Right cardiac atrium (tissue), 5 donors: ENCODE results near the gene DYRK2. TPM values are rescaled to one million over a fixed set of nuclear protein-coding genes. Genes with fewer than 3 reads are reported as not detected.

Experiments used
- ATAC-seq, 2 donors: fragments of 200-7000 bp; cut with Tn5 transposase; one replicate each; pipeline versions ENCODE4 v1.8.0 to v1.9.1; 2020; ENCODE audit warnings: moderate library complexity in 2 of 2, mild to moderate bottlenecking in 1 of 2
- DNase-seq, 3 donors: peaks; one replicate each; pipeline ENCODE4 v3.0.0-alpha.2; 2020
- H3K27ac ChIP-seq: one replicate; pipeline ENCODE4 v1.5.1; 2013; ENCODE audit warnings: mild to moderate bottlenecking, low read length, control low read depth, moderate library complexity
- H3K27me3 ChIP-seq: one replicate; pipeline ENCODE4 v1.6.1; 2013; ENCODE audit not compliant: control insufficient read depth, insufficient read depth
- H3K4me1 ChIP-seq: one replicate; pipeline ENCODE4 v1.6.1; 2013; ENCODE audit warnings: low read length; ENCODE audit not compliant: control insufficient read depth, insufficient read depth
- H3K4me3 ChIP-seq: one replicate; pipeline ENCODE4 v1.5.1; 2013; ENCODE audit warnings: low read length, control low read depth
- H3K9me3 ChIP-seq: one replicate; pipeline ENCODE4 v1.6.1; 2013; ENCODE audit warnings: low read length; ENCODE audit not compliant: control insufficient read depth
- WGBS: extraction: QIAGEN DNeasy Blood & Tissue Kit; methylation state at CpG from one replicate; pipeline ENCODE4 v1.1.7; 2013; 5-methylcytosine and 5-hydroxymethylcytosine counted together
- intact Hi-C, 4 donors: fragments of 100-400 bp; cut with DNase I; formaldehyde crosslinking; loops; one replicate each; pipeline versions ENCODE4 v1.11.0 to v1.14.0; 2022 to 2023
- polyA plus RNA-seq: library from polyadenylated mRNA; stranded (reverse); fragments of 200-250 nt; gene quantifications from one replicate; pipeline ENCODE4 v1.2.3, GENCODE V29; 2013
- total RNA-seq, 4 donors: library from RNA; stranded (reverse); fragmentation: NEBNext Ultra II Directional; extraction: Animal tissue kit (Norgen Biotek cat#: 25700); gene quantifications; one replicate each; pipeline ENCODE4 v1.2.1, GENCODE V29; 2021
- donor health status: healthy with polysubstance abuse.
- donor health status: DM: no; HTN: yes; CAD: no.
- donor health status: DM: no; HTN: no; CAD: no.
- donor health status: DM: no; HTN: yes; CAD: no; lungs with severe emphysema.
- donor health status: DM: yes; HTN: yes; CAD: no.

DYRK2 gene
- total and polyA plus RNA-seq, 5 donors: 15.1 to 93.7 (median 74.4) TPM

DNA sequence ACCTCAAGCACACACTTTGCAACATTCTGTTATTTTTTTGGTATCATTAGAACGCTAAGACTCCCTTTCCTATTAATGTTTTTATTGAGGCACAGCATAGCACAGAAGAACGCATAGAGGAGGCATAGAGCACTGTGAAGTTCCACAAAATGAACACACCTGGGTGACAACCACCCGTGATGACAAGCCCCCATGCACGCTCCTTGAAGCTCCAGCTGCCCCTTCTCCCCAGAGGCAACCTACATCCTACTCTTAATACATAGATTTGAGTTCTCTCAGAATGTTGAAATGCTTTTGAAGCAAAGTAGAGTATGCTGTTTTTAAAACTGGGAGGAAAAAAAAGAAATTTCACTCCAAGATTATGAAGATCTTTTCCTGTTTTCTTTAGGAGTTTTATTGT lies 55.5 kb downstream of the DYRK2 start:
- Histone ChIP-seq H3K4me3 (no peak overlapping the region), H3K27me3 (no peaks in the 10 kb centered on the region), H3K9me3 (no peaks in the 10 kb centered on the region), H3K27ac (no peak overlapping the region), H3K4me1 (peaks cover 2% of the 10 kb centered on the region)
- WGBS: 88% methylated on average over 4 of the region's 4 CpGs
- intact Hi-C loops: no loop called here
- ATAC-seq: no peak
- no peak for DNase-seq

- intact Hi-C loops: no loop called here
- no peaks in the 10 kb centered on the region for H3K27me3 ChIP-seq
- peak in 1 of 2 donors; percentile 61 for ATAC-seq
Observed at GRCh38 chr12:67705394-67706370, 57.1 kb downstream of the DYRK2 start.

DNA sequence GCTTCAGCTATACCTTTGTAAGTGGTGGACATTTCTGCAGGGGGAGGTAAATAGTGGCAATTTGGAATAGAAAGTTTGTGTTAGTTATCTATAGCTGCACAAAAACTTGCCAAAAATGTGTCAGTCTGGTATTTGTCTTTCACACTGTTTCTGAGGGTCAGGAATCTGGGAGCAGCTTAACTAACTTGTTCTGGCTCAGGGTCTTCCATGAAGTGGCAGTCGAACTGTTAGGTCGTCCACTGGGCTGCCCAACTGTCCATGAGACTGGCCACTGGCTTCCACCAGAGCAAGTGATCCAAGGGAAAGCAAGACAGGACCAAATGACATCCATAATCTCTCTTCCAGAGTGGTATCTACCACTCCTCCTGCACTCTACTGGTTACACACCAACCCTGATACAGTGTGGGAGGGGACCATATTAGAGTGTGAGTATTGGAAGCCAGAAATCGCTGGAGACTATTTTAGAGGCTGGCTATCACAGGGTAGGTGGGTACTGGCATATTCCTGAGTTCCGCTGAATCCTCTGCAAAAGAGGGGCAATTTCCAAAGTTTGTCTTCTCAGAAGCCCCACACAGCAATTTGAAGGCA lies 60.9 kb downstream of the DYRK2 start:
- H3K9me3 ChIP-seq: no peaks in the 10 kb centered on the region
- H3K4me3 ChIP-seq: no peak overlapping the region
- H3K4me1 ChIP-seq: peaks cover 6% of the 10 kb centered on the region
- intact Hi-C loops: no loop called here
- WGBS: 58% methylated on average over 4 of the region's 4 CpGs
- ATAC-seq (peak; percentile 67 to 82), DNase-seq (peak in 1 of 3 donors; percentile 32)
- peak overlapping the region; percentile 80 for H3K27ac ChIP-seq
- H3K27me3 ChIP-seq: no peaks in the 10 kb centered on the region

More at GRCh38 chr12:67705394-67706370, 57.1 kb downstream of the DYRK2 start:
- Histone ChIP-seq H3K4me3 (no peak overlapping the region), H3K9me3 (no peaks in the 10 kb centered on the region), H3K4me1 (peaks cover 4% of the 10 kb centered on the region), H3K27ac (peak overlapping the region; percentile 53)
- 46% methylated on average over 6 of the region's 6 CpGs for WGBS
- DNase-seq: no peak

DNA sequence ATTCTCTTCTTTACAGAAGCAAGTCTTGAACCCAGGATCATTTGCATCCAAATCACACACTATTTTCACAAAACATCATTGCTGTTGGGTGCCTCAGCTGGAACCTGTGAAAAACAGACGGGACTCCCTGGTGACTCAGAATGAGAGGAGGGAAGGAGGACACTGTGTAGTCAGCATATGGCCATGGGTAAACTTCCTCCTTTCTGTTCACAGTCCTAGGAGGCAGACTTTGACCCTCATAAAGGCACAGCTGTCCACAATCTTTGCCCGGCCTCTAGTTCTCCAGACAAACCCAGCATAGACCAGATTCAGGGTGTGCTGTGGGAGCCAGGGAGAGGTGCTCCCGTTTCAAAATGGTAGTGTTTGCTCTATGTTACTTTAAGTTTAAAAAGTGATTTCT lies 62.0 kb downstream of the DYRK2 start:
- intact Hi-C loops: no loop called here
- peaks cover 6% of the 10 kb centered on the region for H3K4me1 ChIP-seq
- DNase-seq (no peak), ATAC-seq (peak; percentile 52 to 67)
- no peak overlapping the region for H3K27ac ChIP-seq
- 83% methylated on average over 3 of the region's 3 CpGs for WGBS
- H3K27me3 ChIP-seq: no peaks in the 10 kb centered on the region
- no peaks in the 10 kb centered on the region for H3K9me3 ChIP-seq
- no peak overlapping the region for H3K4me3 ChIP-seq

DNA sequence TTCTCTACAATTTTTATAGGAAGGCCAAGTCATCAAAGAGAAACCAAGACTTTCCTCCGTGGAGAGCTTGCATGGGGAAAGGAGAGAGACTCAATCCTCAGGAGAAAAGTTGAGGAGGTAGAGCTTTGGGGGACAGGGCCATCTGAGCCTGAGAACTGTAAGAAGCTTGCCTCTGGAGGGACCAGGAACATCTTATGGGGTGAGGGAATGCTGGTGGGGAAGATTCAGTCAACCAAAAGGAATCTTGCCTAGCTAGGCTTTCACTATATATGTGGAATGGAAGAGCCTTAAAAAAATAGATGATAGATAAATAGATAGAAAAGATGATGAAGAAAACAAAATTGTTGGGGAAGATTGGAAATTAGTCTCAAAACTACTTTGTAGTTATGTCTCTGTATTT lies 63.5 kb downstream of the DYRK2 start:
- intact Hi-C loops: no loop called here
- WGBS: 90% methylated on average over 1 of the region's 1 CpG
- ATAC-seq (no peak), DNase-seq (no peak)
- Histone ChIP-seq H3K4me3 (no peak overlapping the region), H3K9me3 (no peaks in the 10 kb centered on the region), H3K27me3 (no peaks in the 10 kb centered on the region), H3K4me1 (peaks cover 4% of the 10 kb centered on the region), H3K27ac (no peak overlapping the region)

- Histone ChIP-seq H3K9me3 (no peaks in the 10 kb centered on the region), H3K4me1 (peaks cover 4% of the 10 kb centered on the region), H3K4me3 (no peak overlapping the region), H3K27ac (no peak overlapping the region), H3K27me3 (no peaks in the 10 kb centered on the region)
- ATAC-seq: no peak
- intact Hi-C loops: no loop called here
- DNase-seq: no peak
- 52% methylated on average over 1 of the region's 1 CpG for WGBS
Observed at GRCh38 chr12:67714648-67715047, 66.1 kb downstream of the DYRK2 start.
